GM21528 (cell line): Measurements from ENCODE around the gene RBM23.

Experiments
- ATAC-seq: cut with Tn5 transposase; IDR thresholded peaks from one replicate; pipeline ENCODE4 v1.9.1; 2021; ENCODE audit warnings: mild to moderate bottlenecking, moderate library complexity; ENCODE audit not compliant: unreplicated experiment, low FRiP score

Gene RBM23

DNA sequence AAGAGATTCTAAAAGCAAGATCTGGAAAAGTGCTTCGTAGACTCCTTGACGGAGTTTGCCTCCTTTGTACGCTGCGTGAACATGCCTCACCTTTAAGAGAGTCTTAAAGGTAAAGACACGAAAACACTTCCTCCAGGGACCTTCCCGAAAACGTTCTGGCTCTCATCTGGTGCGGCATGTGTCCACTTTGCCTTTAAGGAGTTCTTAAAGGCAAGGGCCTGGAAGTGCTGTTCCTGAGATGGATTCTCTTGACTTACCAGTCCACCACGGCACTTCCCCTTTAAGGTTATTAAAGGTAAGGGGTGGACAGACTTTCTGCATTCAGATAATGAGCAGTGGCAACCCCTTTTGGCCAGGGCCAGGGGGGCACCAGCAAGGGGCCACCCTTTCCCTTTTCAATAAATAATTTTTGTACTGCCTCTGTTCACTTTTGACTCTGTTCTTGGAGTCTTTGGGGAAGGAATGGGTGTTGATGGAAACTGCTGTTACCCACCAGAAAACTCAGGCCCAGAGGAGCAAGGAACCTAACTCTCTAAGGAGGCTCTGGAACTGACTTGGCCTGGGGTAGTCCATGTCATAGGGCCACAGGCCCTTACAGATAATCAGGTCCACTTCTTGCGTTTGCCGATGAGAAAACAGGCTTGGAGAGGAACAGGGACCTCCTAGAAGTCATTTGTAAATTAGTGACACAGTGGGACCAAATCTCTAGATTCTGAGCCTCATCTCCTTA, 31.5 kb downstream of the RBM23 start:
- peak; percentile 43 for ATAC-seq

DNA sequence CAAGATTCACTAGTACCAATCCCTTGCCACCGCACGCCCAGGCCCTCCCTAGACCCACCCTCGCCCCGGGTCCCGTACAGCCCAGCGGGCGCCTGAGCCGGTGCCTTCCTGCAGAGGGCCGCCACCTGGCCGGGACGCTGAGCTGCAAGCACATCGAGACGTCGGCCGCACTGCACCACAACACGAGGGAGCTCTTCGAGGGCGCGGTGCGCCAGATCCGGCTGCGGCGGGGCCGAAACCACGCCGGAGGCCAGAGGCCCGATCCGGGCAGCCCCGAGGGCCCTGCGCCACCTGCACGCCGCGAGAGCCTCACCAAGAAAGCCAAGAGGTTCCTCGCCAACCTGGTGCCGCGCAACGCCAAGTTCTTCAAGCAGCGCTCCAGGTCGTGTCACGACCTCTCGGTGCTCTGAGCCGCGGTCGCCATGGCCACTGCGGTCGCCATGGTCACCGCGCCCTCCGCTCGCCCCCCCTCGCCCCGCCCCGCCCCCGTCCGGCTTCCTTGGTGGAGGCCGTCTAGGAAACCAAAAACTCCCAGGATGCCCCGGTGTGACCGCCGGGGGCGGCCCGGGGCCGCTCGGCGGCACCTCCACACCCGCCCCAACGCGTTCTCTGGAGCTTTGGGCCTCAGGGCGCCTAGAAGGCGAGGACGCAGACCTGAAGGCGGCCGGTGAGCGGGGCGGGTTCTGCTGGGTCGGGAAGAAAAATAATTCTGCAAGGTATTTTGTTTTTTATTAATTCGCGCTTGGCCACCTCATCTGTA, 32.3 kb downstream of the RBM23 start:
- ATAC-seq = peak; percentile 45

DNA sequence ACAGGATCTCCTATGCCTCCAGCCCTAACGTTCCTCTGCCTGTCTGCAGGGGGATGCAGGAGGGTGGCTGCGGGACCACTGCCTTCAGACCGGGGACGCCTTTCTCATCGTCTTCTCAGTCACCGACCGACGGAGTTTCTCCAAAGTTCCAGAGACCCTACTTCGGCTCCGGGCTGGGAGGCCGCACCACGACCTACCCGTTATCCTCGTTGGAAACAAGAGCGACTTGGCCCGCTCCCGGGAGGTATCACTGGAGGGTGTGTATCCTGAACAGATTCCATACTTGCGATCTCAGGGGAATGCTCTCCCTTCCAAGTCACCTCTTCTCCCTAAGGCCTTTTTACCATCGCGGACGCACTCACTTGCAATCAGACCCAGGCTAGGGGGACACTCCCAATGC, 33.0 kb downstream of the RBM23 start:
- no peak for ATAC-seq

GRCh38 chr14:22884738-22885523, 34.0 kb downstream of the RBM23 start:
- ATAC-seq = no peak

- no peak for ATAC-seq
Measured at GRCh38 chr14:22884076-22884737, 34.7 kb downstream of the RBM23 start.

- no peak for ATAC-seq
Measured at GRCh38 chr14:22883173-22883976, 35.6 kb downstream of the RBM23 start, which contains the start of gene REM2. Gene REM2, plus strand, starts transcription at chr14:22883222. Its CDS starts 66 bp downstream, at chr14:22883288.

- ATAC-seq = no peak
Measured at GRCh38 chr14:22882529-22883172, 36.3 kb downstream of the RBM23 start.

DNA sequence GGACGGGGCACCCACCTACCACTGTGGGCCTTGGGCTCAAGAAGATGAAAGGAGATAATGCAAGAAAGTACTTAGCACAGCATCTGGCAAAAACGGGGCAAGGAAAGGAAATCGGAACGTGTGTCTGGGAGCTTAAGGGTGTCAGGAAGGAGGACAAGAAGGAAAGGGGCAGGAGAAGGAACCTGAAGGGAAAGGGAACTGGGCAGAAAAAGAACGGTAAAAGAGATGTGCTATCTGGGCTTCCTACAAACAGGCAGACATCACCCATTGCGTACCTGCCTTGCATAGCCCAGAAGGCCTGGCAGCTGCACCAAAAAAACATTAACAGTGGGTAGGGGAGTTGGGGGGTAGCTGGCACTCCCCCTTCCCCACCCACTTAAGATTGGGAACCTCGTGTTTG, 36.9 kb downstream of the RBM23 start:
- ATAC-seq = no peak

DNA sequence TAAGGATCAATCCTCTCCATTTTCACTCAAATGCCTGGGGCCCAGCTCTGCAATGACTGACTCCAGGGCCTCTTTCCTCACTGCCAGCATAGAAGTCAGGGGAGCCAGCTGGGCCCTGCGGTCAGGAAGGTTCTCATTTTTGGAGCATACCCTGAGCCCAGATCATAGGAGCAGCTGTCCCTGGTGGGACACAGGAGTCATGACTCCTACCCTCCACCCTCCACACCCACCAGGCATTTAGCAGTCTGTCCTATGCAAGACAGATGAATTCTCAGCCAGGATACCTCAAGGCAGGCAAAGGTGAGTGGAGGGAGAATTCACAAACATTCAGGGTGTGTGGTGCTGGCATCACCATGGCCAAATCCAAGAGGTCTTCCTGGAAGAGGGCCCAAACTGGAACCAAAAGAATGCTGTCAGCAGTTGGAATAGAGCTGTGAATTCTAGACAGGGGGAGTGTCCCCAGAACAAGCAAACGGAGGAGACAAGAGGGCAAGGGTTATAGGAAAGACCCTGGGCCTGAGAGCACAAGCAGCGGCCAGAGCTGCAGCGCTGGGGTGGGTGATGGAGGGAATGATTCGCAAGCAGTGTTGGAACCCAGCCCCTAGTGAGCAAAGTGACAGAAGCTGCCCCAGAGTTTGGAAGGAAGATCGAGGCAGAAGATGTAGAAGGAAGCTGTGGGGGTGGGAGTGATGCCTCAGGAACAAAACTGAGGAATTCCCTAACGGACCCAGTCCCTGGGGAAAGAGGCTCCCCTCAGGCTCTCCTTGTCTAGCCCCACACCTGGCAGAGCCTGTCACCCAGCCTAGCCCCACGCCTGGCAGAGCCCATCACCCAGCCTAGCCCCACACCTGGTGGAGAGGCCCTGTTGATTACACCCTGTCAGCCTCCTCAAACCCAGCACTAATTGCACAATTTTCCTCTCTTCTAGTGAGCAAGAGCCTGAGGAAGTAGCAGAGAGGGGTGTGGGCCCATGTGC, 40.4 kb downstream of the RBM23 start:
- ATAC-seq = no peak

DNA sequence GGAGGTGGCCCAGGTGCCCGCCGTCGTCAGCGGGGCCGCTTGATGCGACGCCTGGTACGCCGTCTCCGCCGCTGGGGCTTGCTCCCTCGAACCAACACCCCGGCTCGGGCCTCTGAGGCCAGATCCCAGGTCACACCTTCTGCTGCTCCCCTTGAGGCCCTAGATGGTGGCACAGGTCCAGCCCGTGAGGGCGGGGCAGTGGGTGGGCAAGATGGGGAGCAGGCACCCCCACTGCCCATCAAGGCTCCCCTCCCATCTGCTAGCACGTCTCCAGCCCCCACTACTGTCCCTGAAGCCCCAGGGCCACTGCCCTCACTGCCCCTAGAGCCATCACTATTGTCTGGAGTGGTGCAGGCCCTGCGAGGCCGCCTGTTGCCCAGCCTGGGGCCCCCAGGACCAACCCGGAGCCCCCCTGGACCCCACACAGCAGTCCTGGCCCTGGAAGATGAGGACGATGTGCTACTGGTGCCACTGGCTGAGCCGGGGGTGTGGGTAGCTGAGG, 41.9 kb downstream of the RBM23 start:
- ATAC-seq = no peak

GRCh38 chr14:22875748-22876319, 43.1 kb downstream of the RBM23 start:
- no peak for ATAC-seq

GRCh38 chr14:22875003-22875747, 43.8 kb downstream of the RBM23 start:
- ATAC-seq = no peak

DNA sequence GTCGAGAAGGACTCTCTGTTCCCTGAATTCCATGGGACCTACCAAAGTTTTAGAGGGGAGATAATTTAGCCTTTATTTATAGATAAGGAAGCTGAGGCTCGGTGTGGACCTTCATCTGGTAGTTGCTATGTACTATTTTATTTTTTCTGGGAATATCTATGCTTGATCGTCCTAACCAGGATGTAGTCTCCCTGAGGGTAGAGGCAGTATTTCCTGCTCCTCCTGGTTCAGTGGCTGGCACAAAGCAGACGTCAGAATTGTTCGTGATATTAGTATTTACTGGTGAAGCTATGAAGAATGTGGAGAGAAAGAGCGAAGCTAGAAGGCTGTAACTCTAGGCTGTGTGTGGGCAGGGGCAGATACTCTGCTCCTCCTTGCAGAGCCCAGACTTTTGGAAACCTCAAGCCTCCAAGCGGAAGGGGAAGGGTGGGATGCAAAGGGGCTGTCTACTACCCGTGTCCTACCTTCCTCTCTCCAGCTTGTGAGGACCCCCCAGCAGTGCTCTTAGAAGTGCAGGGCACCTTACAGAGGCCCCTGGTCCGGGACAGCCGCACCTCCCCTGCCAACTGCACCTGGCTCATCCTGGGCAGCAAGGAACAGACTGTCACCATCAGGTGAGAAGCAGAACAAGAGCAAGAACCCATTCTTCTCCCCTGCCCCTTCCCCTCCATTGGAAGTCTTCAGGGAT, 46.0 kb downstream of the RBM23 start:
- no peak for ATAC-seq

GRCh38 chr14:22872033-22872832, 46.7 kb downstream of the RBM23 start:
- peak; percentile 14 for ATAC-seq

GRCh38 chr14:22871224-22872032, 47.5 kb downstream of the RBM23 start, which contains the start of gene LRP10:
Gene LRP10, plus strand, starts transcription at chr14:22871740. Its CDS starts 564 bp downstream, at chr14:22872304.
- peak; percentile 80 for ATAC-seq
